Fibroblast of lung (primary cell): ENCODE data around the gene TDG.

Source experiments
- EZH2 ChIP-seq: IDR thresholded peaks from 2 replicates; pipeline ENCODE4 v1.5.1; 2012; ENCODE audit warnings: low read length, control low read depth, mild to moderate bottlenecking; ENCODE audit errors: missing control alignments
- TF ChIP-seq, protein P1 (sequence below), 2 donors: IDR thresholded peaks in 1 of 2; conservative IDR thresholded peaks in 1 of 2; 1 replicate in 1 of 2; 2 replicates in 1 of 2; pipeline ENCODE4 v1.5.1; 2011 to 2012; ENCODE audit warnings: low read length in 2 of 2, control low read depth in 1 of 2, inconsistent platforms in 1 of 2, low read depth in 1 of 2, mild to moderate bottlenecking in 1 of 2

DNA sequence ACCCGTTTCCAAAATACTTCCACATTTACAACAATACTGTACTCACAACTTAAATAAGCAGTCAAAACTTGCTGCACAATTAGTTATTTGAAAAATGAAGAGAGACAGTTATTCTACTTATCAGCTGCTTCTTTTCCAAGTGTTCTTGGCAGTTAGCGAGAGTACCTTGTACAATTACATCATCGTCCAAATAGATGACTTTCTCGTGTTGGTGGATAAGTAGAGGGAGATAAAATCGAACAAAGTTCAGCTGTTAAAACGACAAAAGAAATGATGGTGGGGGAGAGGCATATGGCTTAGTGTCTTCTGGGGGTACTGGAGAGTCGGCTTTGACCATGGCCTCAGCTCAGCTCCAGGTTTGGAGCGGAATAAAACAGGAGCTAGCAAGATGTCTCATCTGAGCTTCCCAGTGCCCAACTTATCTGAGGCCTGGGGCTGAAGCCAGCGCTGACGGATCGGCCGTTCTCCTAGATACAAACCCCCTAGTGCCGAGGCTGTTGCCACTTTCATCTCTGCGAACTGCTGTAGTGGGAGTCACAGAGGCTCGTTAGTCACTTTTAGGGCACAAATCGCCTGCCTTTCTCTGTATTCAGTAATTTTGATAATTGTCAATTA is 31.7 kb downstream of the TDG start:
- TF ChIP-seq, protein P1, sequence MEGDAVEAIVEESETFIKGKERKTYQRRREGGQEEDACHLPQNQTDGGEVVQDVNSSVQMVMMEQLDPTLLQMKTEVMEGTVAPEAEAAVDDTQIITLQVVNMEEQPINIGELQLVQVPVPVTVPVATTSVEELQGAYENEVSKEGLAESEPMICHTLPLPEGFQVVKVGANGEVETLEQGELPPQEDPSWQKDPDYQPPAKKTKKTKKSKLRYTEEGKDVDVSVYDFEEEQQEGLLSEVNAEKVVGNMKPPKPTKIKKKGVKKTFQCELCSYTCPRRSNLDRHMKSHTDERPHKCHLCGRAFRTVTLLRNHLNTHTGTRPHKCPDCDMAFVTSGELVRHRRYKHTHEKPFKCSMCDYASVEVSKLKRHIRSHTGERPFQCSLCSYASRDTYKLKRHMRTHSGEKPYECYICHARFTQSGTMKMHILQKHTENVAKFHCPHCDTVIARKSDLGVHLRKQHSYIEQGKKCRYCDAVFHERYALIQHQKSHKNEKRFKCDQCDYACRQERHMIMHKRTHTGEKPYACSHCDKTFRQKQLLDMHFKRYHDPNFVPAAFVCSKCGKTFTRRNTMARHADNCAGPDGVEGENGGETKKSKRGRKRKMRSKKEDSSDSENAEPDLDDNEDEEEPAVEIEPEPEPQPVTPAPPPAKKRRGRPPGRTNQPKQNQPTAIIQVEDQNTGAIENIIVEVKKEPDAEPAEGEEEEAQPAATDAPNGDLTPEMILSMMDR (conservative IDR thresholded peaks at IDR 0.05 in 1 of 2, IDR thresholded peaks at IDR 0.05 in 1 of 2; ENCODE audit: low read depth in 1 of 2, low read length in 2 of 2), result no peak
- TF ChIP-seq EZH2, result no peak
